ENCODE measurements around the gene SMG1.
"Not testable (repeated sequence)": the region's sequence is repeated elsewhere in the genome, so short reads cannot be mapped to it uniquely, and the experiment has no call there.

The SMG1 gene

GRCh38 chr16:18792836-18793433 lies 133.3 kb downstream of the SMG1 start:
- H3K9me3 ChIP-seq (ENCODE audit: control insufficient read depth in 1 of 2, low read length in 2 of 2): no peaks in the 10 kb centered on the region
- peaks cover 31 to 45% of the 10 kb centered on the region in 2 donors for H3K36me3 ChIP-seq (ENCODE audit: control insufficient read depth in 1 of 2, insufficient read depth in 2 of 2, low read length in 2 of 2)
- H3K27ac ChIP-seq (ENCODE audit: low read length): no peak overlapping the region

GRCh38 chr16:18789850-18790706 lies 136.1 kb downstream of the SMG1 start, which contains the start of gene RPS15A:
RPS15A (minus strand) TSS chr16:18790334; CDS start chr16:18789113, 1,221 bp downstream.
- no peaks in the 10 kb centered on the region for H3K27me3 ChIP-seq (ENCODE audit: low read depth, low read length)
- H3K4me3 ChIP-seq (ENCODE audit: low read depth in 1 of 2, low read length in 2 of 2): peak within 1 kb of the TSS; percentile 98
- peak within 1 kb of the TSS; percentile 90 for H3K27ac ChIP-seq (ENCODE audit: low read length)
- H3K4me1 ChIP-seq (ENCODE audit: control insufficient read depth in 1 of 2, insufficient read depth in 2 of 2, low read length in 2 of 2): peaks cover 15 to 41% of the 10 kb centered on the region in 2 donors
- H3K9me3 ChIP-seq (ENCODE audit: control insufficient read depth in 1 of 2, low read length in 2 of 2): no peaks in the 10 kb centered on the region
- peaks cover 47 to 50% of the 10 kb centered on the region in 2 donors for H3K36me3 ChIP-seq (ENCODE audit: control insufficient read depth in 1 of 2, insufficient read depth in 2 of 2, low read length in 2 of 2)

More at GRCh38 chr16:18792836-18793433, 133.3 kb downstream of the SMG1 start:
- Histone ChIP-seq H3K4me3 (ENCODE audit: low read depth in 1 of 2, low read length in 2 of 2) (no peak overlapping the region), H3K4me1 (ENCODE audit: control insufficient read depth in 1 of 2, insufficient read depth in 2 of 2, low read length in 2 of 2) (peaks cover 5 to 14% of the 10 kb centered on the region in 2 donors), H3K27me3 (ENCODE audit: low read depth, low read length) (no peaks in the 10 kb centered on the region)

- no peaks in the 10 kb centered on the region for H3K27me3 ChIP-seq (ENCODE audit: low read depth, low read length)
- no peaks in the 10 kb centered on the region for H3K9me3 ChIP-seq (ENCODE audit: control insufficient read depth in 1 of 2, low read length in 2 of 2)
- H3K4me3 ChIP-seq (ENCODE audit: low read depth in 1 of 2, low read length in 2 of 2): peak overlapping the region; percentile 98
- peaks cover 46 to 49% of the 10 kb centered on the region in 2 donors for H3K36me3 ChIP-seq (ENCODE audit: control insufficient read depth in 1 of 2, insufficient read depth in 2 of 2, low read length in 2 of 2)
- H3K4me1 ChIP-seq (ENCODE audit: control insufficient read depth in 1 of 2, insufficient read depth in 2 of 2, low read length in 2 of 2): peaks cover 15 to 41% of the 10 kb centered on the region in 2 donors
- peak overlapping the region; percentile 90 for H3K27ac ChIP-seq (ENCODE audit: low read length)
These were observed 136.7 kb downstream of the SMG1 start for GRCh38 chr16:18789515-18789849.

- Histone ChIP-seq H3K27me3 (ENCODE audit: low read depth, low read length) (no peaks in the 10 kb centered on the region), H3K36me3 (ENCODE audit: control insufficient read depth in 1 of 2, insufficient read depth in 2 of 2, low read length in 2 of 2) (peaks cover 43 to 49% of the 10 kb centered on the region in 2 donors), H3K4me3 (ENCODE audit: low read depth in 1 of 2, low read length in 2 of 2) (peak overlapping the region; percentile 98), H3K4me1 (ENCODE audit: control insufficient read depth in 1 of 2, insufficient read depth in 2 of 2, low read length in 2 of 2) (peaks cover 15 to 41% of the 10 kb centered on the region in 2 donors), H3K27ac (ENCODE audit: low read length) (peak overlapping the region; percentile 90), H3K9me3 (ENCODE audit: control insufficient read depth in 1 of 2, low read length in 2 of 2) (no peaks in the 10 kb centered on the region)
These were observed 137.2 kb downstream of the SMG1 start for GRCh38 chr16:18788828-18789514.

GRCh38 chr16:18784917-18785623 lies 141.1 kb downstream of the SMG1 start:
- H3K4me1 ChIP-seq (ENCODE audit: control insufficient read depth in 1 of 2, insufficient read depth in 2 of 2, low read length in 2 of 2): peaks cover 15 to 41% of the 10 kb centered on the region in 2 donors
- no peaks in the 10 kb centered on the region for H3K9me3 ChIP-seq (ENCODE audit: control insufficient read depth in 1 of 2, low read length in 2 of 2)
- H3K4me3 ChIP-seq (ENCODE audit: low read depth in 1 of 2, low read length in 2 of 2): peak overlapping the region in 1 of 2 donors; percentile 12
- H3K27ac ChIP-seq (ENCODE audit: low read length): no peak overlapping the region
- H3K36me3 ChIP-seq (ENCODE audit: control insufficient read depth in 1 of 2, insufficient read depth in 2 of 2, low read length in 2 of 2): peaks cover 42 to 43% of the 10 kb centered on the region in 2 donors
- H3K27me3 ChIP-seq (ENCODE audit: low read depth, low read length): no peaks in the 10 kb centered on the region

GRCh38 chr16:18783430-18784341 lies 142.5 kb downstream of the SMG1 start:
- Histone ChIP-seq H3K4me3 (ENCODE audit: low read depth in 1 of 2, low read length in 2 of 2) (no peak overlapping the region), H3K27ac (ENCODE audit: low read length) (no peak overlapping the region), H3K9me3 (ENCODE audit: control insufficient read depth in 1 of 2, low read length in 2 of 2) (no peaks in the 10 kb centered on the region), H3K36me3 (ENCODE audit: control insufficient read depth in 1 of 2, insufficient read depth in 2 of 2, low read length in 2 of 2) (peaks cover 42 to 43% of the 10 kb centered on the region in 2 donors), H3K4me1 (ENCODE audit: control insufficient read depth in 1 of 2, insufficient read depth in 2 of 2, low read length in 2 of 2) (peaks cover 15 to 35% of the 10 kb centered on the region in 2 donors), H3K27me3 (ENCODE audit: low read depth, low read length) (no peaks in the 10 kb centered on the region)

- Histone ChIP-seq H3K4me3 (ENCODE audit: low read depth in 1 of 2, low read length in 2 of 2) (no peak overlapping the region), H3K36me3 (ENCODE audit: control insufficient read depth in 1 of 2, insufficient read depth in 2 of 2, low read length in 2 of 2) (peaks cover 37 to 38% of the 10 kb centered on the region in 2 donors), H3K27me3 (ENCODE audit: low read depth, low read length) (no peaks in the 10 kb centered on the region), H3K4me1 (ENCODE audit: control insufficient read depth in 1 of 2, insufficient read depth in 2 of 2, low read length in 2 of 2) (peaks cover 9 to 27% of the 10 kb centered on the region in 2 donors), H3K9me3 (ENCODE audit: control insufficient read depth in 1 of 2, low read length in 2 of 2) (no peaks in the 10 kb centered on the region), H3K27ac (ENCODE audit: low read length) (no peak overlapping the region)
These were observed 143.3 kb downstream of the SMG1 start for GRCh38 chr16:18782697-18783429.

GRCh38 chr16:18781232-18781631 lies 145.0 kb downstream of the SMG1 start:
- H3K27me3 ChIP-seq (ENCODE audit: low read depth, low read length); H3K27ac ChIP-seq (ENCODE audit: low read length); H3K4me3 ChIP-seq (ENCODE audit: low read depth in 1 of 2, low read length in 2 of 2); H3K9me3 ChIP-seq (ENCODE audit: control insufficient read depth in 1 of 2, low read length in 2 of 2): not testable (repeated sequence)
- Histone ChIP-seq H3K36me3 (ENCODE audit: control insufficient read depth in 1 of 2, insufficient read depth in 2 of 2, low read length in 2 of 2) (peaks cover 25 to 27% of the 10 kb centered on the region in 2 donors), H3K4me1 (ENCODE audit: control insufficient read depth in 1 of 2, insufficient read depth in 2 of 2, low read length in 2 of 2) (peaks cover 0 to 10% of the 10 kb centered on the region in 2 donors)

GRCh38 chr16:18780460-18781026 lies 145.7 kb downstream of the SMG1 start:
- H3K27ac ChIP-seq (ENCODE audit: low read length); H3K27me3 ChIP-seq (ENCODE audit: low read depth, low read length); H3K9me3 ChIP-seq (ENCODE audit: control insufficient read depth in 1 of 2, low read length in 2 of 2); H3K4me1 ChIP-seq (ENCODE audit: control insufficient read depth in 1 of 2, insufficient read depth in 2 of 2, low read length in 2 of 2); H3K4me3 ChIP-seq (ENCODE audit: low read depth in 1 of 2, low read length in 2 of 2): not testable (repeated sequence)
- H3K36me3 ChIP-seq (ENCODE audit: control insufficient read depth in 1 of 2, insufficient read depth in 2 of 2, low read length in 2 of 2): peaks cover 20 to 22% of the 10 kb centered on the region in 2 donors

Measured in muscle layer of duodenum (tissue), 2 donors.